Peyer's patch (tissue), 4 donors: Measurements from ENCODE around the gene NFKB1.

ENCODE experiments used
- CTCF ChIP-seq, 6 experiments: fragments of 450-650 bp in 4 of 6; fragments of 200-600 bp in 2 of 6; sonication (generic) in 1 of 6; IDR thresholded peaks; one replicate each; pipeline ENCODE4 v1.5.1; 2017 to 2019; ENCODE audit warnings: antibody characterized with exemption in 6 of 6, mild to moderate bottlenecking in 3 of 6, moderate library complexity in 1 of 6
- POLR2A ChIP-seq, 2 donors: fragments of 450-650 bp; IDR thresholded peaks; one replicate each; pipeline ENCODE4 v1.5.1; 2017; ENCODE audit warnings: antibody characterized with exemption in 2 of 2, mild to moderate bottlenecking in 2 of 2, moderate library complexity in 2 of 2

GRCh38 chr4:102474736-102475504 lies 26.2 kb upstream of the NFKB1 start:
- no peak for TF ChIP-seq CTCF (IDR thresholded peaks at IDR 0.05)
- TF ChIP-seq POLR2A (IDR thresholded peaks at IDR 0.05), result no peak
